Large intestine (tissue), 3 donors: ENCODE measurements around the gene PIP4K2B. TPM values are rescaled to one million over a fixed set of nuclear protein-coding genes. Genes with fewer than 3 reads are reported as not detected.

Experiments
- DNase-seq, 2 donors: peaks; one replicate each; pipeline versions ENCODE4 v3.0.0 to v3.0.0-alpha.2; 2013
- H3K27ac ChIP-seq: one replicate; pipeline ENCODE4 v1.5.1; 2013; ENCODE audit warnings: low read length
- H3K27me3 ChIP-seq: 2 replicates; pipeline ENCODE4 v1.6.1; 2013; ENCODE audit warnings: low read length; ENCODE audit not compliant: control insufficient read depth, insufficient read depth
- H3K36me3 ChIP-seq: 2 replicates; pipeline ENCODE4 v1.6.1; 2013; ENCODE audit warnings: low read length; ENCODE audit not compliant: control insufficient read depth, insufficient read depth
- H3K4me1 ChIP-seq: one replicate; pipeline ENCODE4 v1.6.1; 2013; ENCODE audit warnings: low read length; ENCODE audit not compliant: control insufficient read depth, insufficient read depth
- H3K4me3 ChIP-seq: one replicate; pipeline ENCODE4 v1.5.1; 2013; ENCODE audit warnings: low read length
- H3K9me3 ChIP-seq: one replicate; pipeline ENCODE4 v1.6.1; 2013; ENCODE audit warnings: mild to moderate bottlenecking, low read depth, low read length, moderate library complexity; ENCODE audit not compliant: control insufficient read depth
- WGBS: methylation state at CpG from one replicate; pipeline ENCODE4 v1.1.5; 2013; ENCODE audit warnings: low lambda C conversion rate; ENCODE audit not compliant: insufficient coverage; 5-methylcytosine and 5-hydroxymethylcytosine counted together
- polyA plus RNA-seq: library from polyadenylated mRNA; unstranded; fragments of 120-200 nt; gene quantifications from one replicate; pipeline ENCODE4 v1.2.1, GENCODE V29; 2013

Gene PIP4K2B
- polyA plus RNA-seq, 1 donor = 33.4 TPM

- Histone ChIP-seq H3K9me3 (no peaks in the 10 kb centered on the region), H3K27ac (no peak overlapping the region), H3K36me3 (peaks cover 88% of the 10 kb centered on the region), H3K4me1 (peaks cover 15% of the 10 kb centered on the region), H3K27me3 (no peaks in the 10 kb centered on the region), H3K4me3 (no peak overlapping the region)
- WGBS = no CpG with 5 or more reads among the region's 12 CpGs
- DNase-seq = no peak
These were observed 82.1 kb downstream of the PIP4K2B start for GRCh38 chr17:38717139-38717745.

- no peak overlapping the region for H3K4me3 ChIP-seq
- no peak overlapping the region for H3K27ac ChIP-seq
- no peaks in the 10 kb centered on the region for H3K27me3 ChIP-seq
- no CpG with 5 or more reads among the region's 18 CpGs for WGBS
- DNase-seq = no peak
- peaks cover 15% of the 10 kb centered on the region for H3K4me1 ChIP-seq
- H3K9me3 ChIP-seq = no peaks in the 10 kb centered on the region
- peaks cover 90% of the 10 kb centered on the region for H3K36me3 ChIP-seq
These were observed 82.9 kb downstream of the PIP4K2B start for GRCh38 chr17:38716368-38717005.

Other genes starting within 250 kb of the PIP4K2B start
- gene SRCIN1, start 193.6 kb downstream of the PIP4K2B start, polyA plus RNA-seq = 7.6 TPM
- 0.57 TPM for gene EPOP, start 124.6 kb downstream of the PIP4K2B start, polyA plus RNA-seq
- gene MLLT6, start 94.3 kb downstream of the PIP4K2B start, polyA plus RNA-seq = 98.2 TPM
- 47.7 TPM for gene CISD3, start 69.2 kb downstream of the PIP4K2B start, polyA plus RNA-seq
- 27.7 TPM for gene PCGF2, start 51.2 kb downstream of the PIP4K2B start, polyA plus RNA-seq
- gene PSMB3, start 46.8 kb downstream of the PIP4K2B start, polyA plus RNA-seq = 117 TPM
- 20.1 TPM for gene CWC25, start 25.8 kb upstream of the PIP4K2B start, polyA plus RNA-seq
- 2,763 TPM for gene RPL23, start 54.2 kb upstream of the PIP4K2B start, polyA plus RNA-seq
- gene LASP1, start 70.5 kb upstream of the PIP4K2B start, polyA plus RNA-seq = 244 TPM
- gene FBXO47, start 167.8 kb upstream of the PIP4K2B start, polyA plus RNA-seq = not detected